GM18511 (cell line): ENCODE measurements around the gene UPK3B.
"Not testable (repeated sequence)": the region's sequence is repeated elsewhere in the genome, so short reads cannot be mapped to it uniquely, and the experiment has no call there.

Experiments used
- ATAC-seq: cut with Tn5 transposase; IDR thresholded peaks from one replicate; pipeline ENCODE4 v1.9.1; 2021; ENCODE audit warnings: mild to moderate bottlenecking, moderate library complexity; ENCODE audit not compliant: unreplicated experiment

UPK3B gene

GRCh38 chr7:76487969-76488368 is 22.4 kb upstream of the UPK3B start:
- not testable (repeated sequence) for ATAC-seq

- not testable (repeated sequence) for ATAC-seq
These were observed 18.2 kb upstream of the UPK3B start for GRCh38 chr7:76492139-76492538.

- ATAC-seq: not testable (repeated sequence)
These were observed 14.6 kb upstream of the UPK3B start for GRCh38 chr7:76495717-76496116.

GRCh38 chr7:76497918-76498582 is 12.3 kb upstream of the UPK3B start:
- not testable (repeated sequence) for ATAC-seq

GRCh38 chr7:76498583-76499200 is 11.7 kb upstream of the UPK3B start:
- not testable (repeated sequence) for ATAC-seq

GRCh38 chr7:76499201-76499923 is 11.0 kb upstream of the UPK3B start:
- not testable (repeated sequence) for ATAC-seq

- not testable (repeated sequence) for ATAC-seq
These were observed 10.5 kb upstream of the UPK3B start for GRCh38 chr7:76499924-76500241.

GRCh38 chr7:76502224-76502623 is 8.1 kb upstream of the UPK3B start:
- not testable (repeated sequence) for ATAC-seq

GRCh38 chr7:76502836-76503235 is 7.5 kb upstream of the UPK3B start:
- not testable (repeated sequence) for ATAC-seq

GRCh38 chr7:76503244-76503643 is 7.1 kb upstream of the UPK3B start:
- ATAC-seq: not testable (repeated sequence)

GRCh38 chr7:76504351-76505167 is 5.8 kb upstream of the UPK3B start:
- not testable (repeated sequence) for ATAC-seq

- no peak for ATAC-seq
These were observed 4.9 kb upstream of the UPK3B start for GRCh38 chr7:76505168-76506080.

- no peak for ATAC-seq
These were observed 4.3 kb upstream of the UPK3B start for GRCh38 chr7:76506081-76506440.

GRCh38 chr7:76506643-76507042 is 3.7 kb upstream of the UPK3B start:
- ATAC-seq: not testable (repeated sequence)

GRCh38 chr7:76507723-76508406 is 2.5 kb upstream of the UPK3B start:
- ATAC-seq: no peak

- not testable (repeated sequence) for ATAC-seq
These were observed 1.0 kb downstream of the UPK3B start for GRCh38 chr7:76511200-76511910.

GRCh38 chr7:76511911-76512885 is 1.8 kb downstream of the UPK3B start:
- not testable (repeated sequence) for ATAC-seq
